Measurements from ENCODE around the gene GXYLT1. TPM values are rescaled to one million over a fixed set of nuclear protein-coding genes. Genes with fewer than 3 reads are reported as not detected.

The GXYLT1 gene
- total and polyA plus RNA-seq, 9 of the 15 experiments (the other 6 are each of a cell fraction or from before 2014, with no cell fraction given): 1.4 to 9.3 (median 5.5) TPM

GRCh38 chr12:42166501-42166900 lies 21.8 kb upstream of the GXYLT1 start:
- ATAC-seq (no peak), FAIRE-seq (no peak)

More at GRCh38 chr12:42166501-42166900, 21.8 kb upstream of the GXYLT1 start:
- H3K4me3 ChIP-seq: no peak overlapping the region
- H4K20me1 ChIP-seq (replicated peaks; ENCODE audit: control insufficient read depth, insufficient read depth, low read length): no peaks in the 10 kb centered on the region
- no peaks in the 10 kb centered on the region for H3K36me3 ChIP-seq (ENCODE audit: control insufficient read depth, insufficient read depth, low read length)
- H3K9me1 ChIP-seq (ENCODE audit: control insufficient read depth, insufficient read depth, low read length): no peaks in the 10 kb centered on the region
- TF ChIP-seq ZNF696 (CRISPR knock-in tag; conservative IDR thresholded peaks at IDR 0.05) (no peak), BHLHE40 (IDR thresholded peaks at IDR 0.05; ENCODE audit: low read length) (no peak), MBD1 (CRISPR knock-in tag; IDR thresholded peaks at IDR 0.05) (no peak), EWSR1 (IDR thresholded peaks at IDR 0.05; ENCODE audit: borderline replicate concordance, low read depth, partially characterized antibody) (no peak), GTF2E2 (tag; IDR thresholded peaks at IDR 0.05) (no peak), GABPA (tag; conservative IDR thresholded peaks at IDR 0.05; ENCODE audit: low read depth) (no peak), BCOR (IDR thresholded peaks at IDR 0.05) (no peak), SREBF2 (CRISPR knock-in tag; IDR thresholded peaks at IDR 0.05) (no peak), SMAD4 (CRISPR knock-in tag; conservative IDR thresholded peaks at IDR 0.05) (no peak), ETV5 (CRISPR knock-in tag; IDR thresholded peaks at IDR 0.05; ENCODE audit: low read depth) (no peak), IRF2 (CRISPR knock-in tag; IDR thresholded peaks at IDR 0.05) (no peak), POLR3A (IDR thresholded peaks at IDR 0.05; ENCODE audit: borderline replicate concordance, extremely low read depth, insufficient read depth, insufficient read length) (no peak)
- intact Hi-C loops (cut with micrococcal nuclease) (no loop called here), in situ Hi-C loops (cut with MboI) (no loop called here)
- H3K9me3 ChIP-seq (replicated peaks; ENCODE audit: control insufficient read depth, insufficient read depth, low read depth, low read length): no peaks in the 10 kb centered on the region; the same call in 1 of the 2 replicates
- no TSS peak for BruUV-seq (replicated peaks)
- H2AFZ ChIP-seq (ENCODE audit: low read depth, low read length): no peak overlapping the region
- ChIA-PET POLR2A (interaction anchor here (1.3 kb wide), 1 partner anchor 12 kb away, joined by 3 read pairs; no protein-coding TSS in a partner anchor), CTCF (ENCODE audit: low intra/inter-chr PET ratio) (no interaction called here)
- H3K4me1 ChIP-seq (replicated peaks in 1 of 2; ENCODE audit: control insufficient read depth in 2 of 2, insufficient read depth in 2 of 2, low read length in 2 of 2): no peaks in the 10 kb centered on the region
- H3K9ac ChIP-seq (ENCODE audit: insufficient read depth in 1 of 2, low read depth in 2 of 2, low read length in 2 of 2): no peak overlapping the region
- no peaks in the 10 kb centered on the region for H3K27me3 ChIP-seq (ENCODE audit: control insufficient read depth in 2 of 2, insufficient read depth in 2 of 2, low read length in 2 of 2)
- no peak for DNase-seq (ENCODE audit: extremely low read depth in 1 of 4, low spot score in 3 of 4)
- H3K4me2 ChIP-seq (ENCODE audit: insufficient read depth, low read length): no peak overlapping the region
- no peak overlapping the region for H3K27ac ChIP-seq (ENCODE audit: extremely low read depth, low read depth, low read length)
- no peaks in the 10 kb centered on the region for H3K79me2 ChIP-seq (ENCODE audit: control insufficient read depth, insufficient read depth, low read length)
